Suprapubic skin (tissue), 4 donors: ENCODE data around the gene KBTBD2. TPM values are rescaled to one million over a fixed set of nuclear protein-coding genes. Genes with fewer than 3 reads are reported as not detected.
"Not testable (repeated sequence)": the region's sequence is repeated elsewhere in the genome, so short reads cannot be mapped to it uniquely, and the experiment has no call there.

ENCODE experiments used
- DNase-seq, 2 donors: peaks; one replicate each; pipeline ENCODE4 v3.0.0-alpha.2; 2019; ENCODE audit warnings: low spot score in 2 of 2
- H3K27ac ChIP-seq: fragments of 200-600 bp; sonication (generic); one replicate; pipeline ENCODE4 v1.5.1; 2019
- H3K27me3 ChIP-seq: fragments of 200-600 bp; sonication (generic); one replicate; pipeline ENCODE4 v1.5.1; 2019
- H3K36me3 ChIP-seq: fragments of 200-600 bp; sonication (generic); one replicate; pipeline ENCODE4 v1.5.1; 2019
- H3K4me1 ChIP-seq: fragments of 200-600 bp; sonication (generic); one replicate; pipeline ENCODE4 v1.5.1; 2019
- H3K4me3 ChIP-seq: fragments of 200-600 bp; sonication (generic); one replicate; pipeline ENCODE4 v1.5.1; 2019; ENCODE audit warnings: mild to moderate bottlenecking
- H3K9me3 ChIP-seq: fragments of 200-600 bp; sonication (generic); one replicate; pipeline ENCODE4 v1.5.1; 2019
- EP300 ChIP-seq: sonication (generic); formaldehyde crosslinking; IDR thresholded peaks from one replicate; pipeline ENCODE4 v1.6.1; 2017; ENCODE audit warnings: antibody characterized with exemption
- POLR2A ChIP-seq, 2 donors: fragments of 450-650 bp; IDR thresholded peaks; one replicate each; pipeline ENCODE4 v1.6.1; 2017; ENCODE audit warnings: antibody characterized with exemption in 2 of 2, mild to moderate bottlenecking in 2 of 2, moderate library complexity in 2 of 2
- POLR2AphosphoS5 ChIP-seq, 3 donors: sonication (generic); formaldehyde crosslinking; IDR thresholded peaks; one replicate each; pipeline ENCODE4 v1.6.1; 2017; ENCODE audit warnings: antibody characterized with exemption in 3 of 3
- WGBS: methylation state at CpG from one replicate; pipeline ENCODE4 v1.1.5; 2018; 5-methylcytosine and 5-hydroxymethylcytosine counted together
- total RNA-seq, 4 donors: library from RNA; depleted of rRNA; stranded (reverse); fragments of >200 nt; gene quantifications; one replicate each; pipeline ENCODE4 v1.1.0, GENCODE V29; 2016
- TF ChIP-seq, protein P1 (sequence below), 2 donors: fragments of 200-600 bp in 1 of 2; fragments of 450-650 bp in 1 of 2; sonication (generic) in 1 of 2; IDR thresholded peaks; one replicate each; pipeline ENCODE4 v1.5.1; 2016 to 2019; ENCODE audit warnings: antibody characterized with exemption in 2 of 2, mild to moderate bottlenecking in 1 of 2, moderate library complexity in 1 of 2

KBTBD2 gene
- total RNA-seq, 4 donors from 2014 or later, result 23.4 to 35.9 (median 30.8) TPM

- H3K9me3 ChIP-seq, result no peaks in the 10 kb centered on the region
- H3K27me3 ChIP-seq, result no peaks in the 10 kb centered on the region
- H3K27ac ChIP-seq, result no peak overlapping the region
- no peaks in the 10 kb centered on the region for H3K4me1 ChIP-seq
- H3K4me3 ChIP-seq, result no peak overlapping the region
- WGBS, result 0% methylated on average over 1 of the region's 1 CpG
- TF ChIP-seq POLR2A (IDR thresholded peaks at IDR 0.05) (no peak), POLR2AphosphoS5 (IDR thresholded peaks at IDR 0.05) (no peak), EP300 (no peak)
- TF ChIP-seq, protein P1, sequence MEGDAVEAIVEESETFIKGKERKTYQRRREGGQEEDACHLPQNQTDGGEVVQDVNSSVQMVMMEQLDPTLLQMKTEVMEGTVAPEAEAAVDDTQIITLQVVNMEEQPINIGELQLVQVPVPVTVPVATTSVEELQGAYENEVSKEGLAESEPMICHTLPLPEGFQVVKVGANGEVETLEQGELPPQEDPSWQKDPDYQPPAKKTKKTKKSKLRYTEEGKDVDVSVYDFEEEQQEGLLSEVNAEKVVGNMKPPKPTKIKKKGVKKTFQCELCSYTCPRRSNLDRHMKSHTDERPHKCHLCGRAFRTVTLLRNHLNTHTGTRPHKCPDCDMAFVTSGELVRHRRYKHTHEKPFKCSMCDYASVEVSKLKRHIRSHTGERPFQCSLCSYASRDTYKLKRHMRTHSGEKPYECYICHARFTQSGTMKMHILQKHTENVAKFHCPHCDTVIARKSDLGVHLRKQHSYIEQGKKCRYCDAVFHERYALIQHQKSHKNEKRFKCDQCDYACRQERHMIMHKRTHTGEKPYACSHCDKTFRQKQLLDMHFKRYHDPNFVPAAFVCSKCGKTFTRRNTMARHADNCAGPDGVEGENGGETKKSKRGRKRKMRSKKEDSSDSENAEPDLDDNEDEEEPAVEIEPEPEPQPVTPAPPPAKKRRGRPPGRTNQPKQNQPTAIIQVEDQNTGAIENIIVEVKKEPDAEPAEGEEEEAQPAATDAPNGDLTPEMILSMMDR (IDR thresholded peaks at IDR 0.05), result no peak
- no peaks in the 10 kb centered on the region for H3K36me3 ChIP-seq
- DNase-seq, result no peak
These were observed 32.9 kb downstream of the KBTBD2 start for GRCh38 chr7:32858648-32859047.

DNA sequence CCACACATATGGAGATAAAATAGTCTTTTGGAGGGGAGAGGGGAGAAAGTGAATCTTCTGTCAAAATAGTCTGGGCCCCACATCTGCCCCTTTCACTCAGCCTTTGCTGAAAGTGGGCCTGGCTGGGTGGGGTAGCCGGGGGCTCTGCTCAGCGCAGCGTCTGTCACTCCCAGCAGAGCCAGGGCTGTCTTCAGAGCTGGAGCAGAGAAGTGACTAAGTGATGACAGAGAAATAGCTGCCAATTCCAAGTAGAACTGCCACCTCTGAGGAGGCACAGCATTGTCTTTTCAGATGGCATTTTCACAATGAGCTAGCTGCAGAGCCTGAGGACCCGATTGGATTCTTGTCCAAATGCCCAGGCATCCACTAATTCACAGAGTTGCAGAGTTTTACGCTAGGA lies 34.5 kb downstream of the KBTBD2 start:
- H3K4me1 ChIP-seq, H3K27me3 ChIP-seq, H3K27ac ChIP-seq, H3K9me3 ChIP-seq, H3K4me3 ChIP-seq, H3K36me3 ChIP-seq, DNase-seq: not testable (repeated sequence)
- 80% methylated on average over 5 of the region's 5 CpGs for WGBS

GRCh38 chr7:32855837-32856775 lies 35.5 kb downstream of the KBTBD2 start:
- H3K4me1 ChIP-seq, H3K4me3 ChIP-seq, H3K36me3 ChIP-seq, H3K27me3 ChIP-seq, H3K27ac ChIP-seq, H3K9me3 ChIP-seq, DNase-seq: not testable (repeated sequence)
- WGBS, result 59% methylated on average over 6 of the region's 9 CpGs

GRCh38 chr7:32850654-32851053 lies 40.9 kb downstream of the KBTBD2 start:
- not testable (repeated sequence) for DNase-seq, H3K27me3 ChIP-seq, H3K4me3 ChIP-seq, H3K4me1 ChIP-seq, H3K27ac ChIP-seq, H3K36me3 ChIP-seq, H3K9me3 ChIP-seq
- WGBS, result 73% methylated on average over 3 of the region's 3 CpGs

DNA sequence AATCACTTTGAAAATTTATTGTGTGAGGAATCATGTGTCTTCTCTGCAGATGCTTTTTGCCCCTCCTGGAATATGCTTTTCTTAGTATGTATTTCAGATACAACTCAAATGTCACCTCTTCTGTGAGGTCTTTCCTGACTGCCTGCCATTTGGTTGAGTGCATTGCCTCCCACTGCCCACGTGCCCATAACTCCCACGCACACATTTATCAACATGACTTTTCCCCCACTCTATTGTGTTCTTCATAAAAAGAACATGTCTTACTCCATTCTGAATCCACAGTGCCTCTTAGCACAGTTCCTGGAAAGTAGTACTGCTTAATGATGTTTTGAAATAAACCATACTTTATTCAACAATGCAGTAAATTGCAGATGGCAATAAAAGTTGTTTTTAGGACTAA lies 42.9 kb downstream of the KBTBD2 start:
- H3K4me1 ChIP-seq, H3K4me3 ChIP-seq, H3K36me3 ChIP-seq, H3K27me3 ChIP-seq, H3K9me3 ChIP-seq, H3K27ac ChIP-seq, DNase-seq: not testable (repeated sequence)
- WGBS, result 70% methylated on average over 2 of the region's 2 CpGs

DNA sequence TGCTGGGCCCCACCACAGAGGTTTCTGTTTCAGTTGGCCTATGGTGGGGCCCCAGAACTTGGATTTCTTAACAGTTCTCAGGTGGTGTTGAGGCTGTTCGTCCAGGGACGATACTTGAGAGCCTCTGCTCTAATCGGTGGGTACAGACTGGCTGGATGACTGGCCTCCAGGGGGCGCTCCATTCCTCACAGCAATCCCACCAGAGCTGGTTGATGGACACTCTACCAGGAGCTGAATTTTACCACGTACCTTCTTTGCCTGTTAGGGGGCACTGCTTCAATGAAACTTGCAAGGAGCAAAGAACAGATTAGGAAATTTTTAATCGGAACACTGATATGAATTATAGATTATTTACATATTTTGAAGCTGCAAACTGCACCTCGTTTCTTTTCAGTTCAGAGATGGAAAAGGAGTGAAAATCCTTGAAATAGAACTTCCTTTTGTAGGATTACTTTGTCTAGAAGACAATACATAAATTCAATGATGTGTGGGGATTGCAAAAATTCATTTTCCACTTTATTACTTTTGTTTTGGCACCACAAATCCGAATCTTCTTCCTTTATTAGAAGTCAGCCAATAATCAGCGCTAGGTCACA lies 44.8 kb downstream of the KBTBD2 start:
- H3K4me1 ChIP-seq, result peaks cover 6% of the 10 kb centered on the region
- no peaks in the 10 kb centered on the region for H3K36me3 ChIP-seq
- no peak overlapping the region for H3K4me3 ChIP-seq
- TF ChIP-seq EP300 (no peak), POLR2AphosphoS5 (IDR thresholded peaks at IDR 0.05) (no peak)
- TF ChIP-seq, protein P1 (IDR thresholded peaks at IDR 0.05), result peak; percentile 60 to 81
- peak; percentile 93 to 95 for DNase-seq
- no peaks in the 10 kb centered on the region for H3K9me3 ChIP-seq
- 22% methylated on average over 9 of the region's 9 CpGs for WGBS
- H3K27me3 ChIP-seq, result no peaks in the 10 kb centered on the region
- no peak overlapping the region for H3K27ac ChIP-seq

DNA sequence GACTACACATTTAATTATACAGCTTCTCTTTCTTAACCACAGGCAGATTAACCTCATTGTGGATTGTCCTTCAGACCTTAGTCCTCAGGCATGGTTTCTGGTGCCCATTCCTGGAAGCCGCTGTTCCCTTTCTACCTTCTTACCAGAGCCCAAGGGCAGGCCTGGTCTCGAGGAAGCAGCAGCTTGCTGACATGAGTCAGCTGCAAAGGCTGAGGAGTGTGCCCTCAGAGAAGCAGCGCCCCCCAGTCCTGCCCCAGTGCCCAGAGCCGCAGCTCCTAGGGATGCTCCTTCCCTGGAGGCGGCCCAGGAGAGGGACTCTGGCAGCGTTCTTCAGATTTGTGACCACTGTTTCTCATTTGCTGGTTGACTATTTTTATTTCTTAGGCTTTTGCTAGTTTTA lies 46.8 kb downstream of the KBTBD2 start:
- not testable (repeated sequence) for DNase-seq, H3K9me3 ChIP-seq, H3K27ac ChIP-seq, H3K4me1 ChIP-seq, H3K27me3 ChIP-seq, H3K36me3 ChIP-seq, H3K4me3 ChIP-seq
- 85% methylated on average over 6 of the region's 6 CpGs for WGBS

DNA sequence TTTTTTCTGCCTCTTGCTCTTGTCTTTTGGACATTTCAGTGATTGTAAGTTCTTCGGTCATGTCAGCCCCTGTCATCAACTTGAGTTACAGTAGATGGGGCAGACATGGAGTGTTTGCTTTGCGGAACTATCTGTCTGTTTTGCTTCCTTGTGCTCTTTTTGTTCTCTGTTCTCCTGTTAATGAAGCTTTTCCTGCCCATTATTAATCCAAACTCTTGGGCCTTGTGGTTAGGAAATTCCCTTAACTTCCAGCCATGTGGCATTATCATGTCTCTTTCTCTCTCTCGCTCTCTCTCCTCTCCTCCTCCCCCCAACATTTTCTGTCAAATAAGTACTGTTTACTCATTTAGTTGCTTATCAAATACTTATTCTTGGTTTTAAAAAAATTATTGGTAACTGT lies 47.8 kb downstream of the KBTBD2 start:
- not testable (repeated sequence) for H3K4me1 ChIP-seq, H3K27ac ChIP-seq, H3K36me3 ChIP-seq, DNase-seq, H3K4me3 ChIP-seq, H3K27me3 ChIP-seq, H3K9me3 ChIP-seq
- 67% methylated on average over 3 of the region's 3 CpGs for WGBS

DNA sequence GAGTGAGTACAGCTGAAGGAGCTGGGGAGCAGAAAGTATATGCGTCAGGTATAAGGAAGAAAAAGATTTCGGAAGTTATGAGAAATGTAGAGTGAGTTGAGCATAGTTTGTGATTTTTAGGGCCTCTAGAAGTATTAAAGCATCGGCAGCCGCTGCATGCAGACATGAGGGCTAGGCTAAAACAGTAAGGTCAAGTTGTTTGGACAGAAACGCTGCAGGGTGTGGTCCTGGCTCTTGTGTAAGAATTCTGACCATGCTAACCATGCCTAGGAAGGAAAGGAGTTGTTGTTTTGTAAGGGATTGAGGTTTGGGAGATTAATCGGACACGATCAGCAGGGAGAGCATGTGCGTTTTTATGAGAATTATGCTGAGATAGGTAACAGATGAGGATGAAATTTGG lies 51.7 kb downstream of the KBTBD2 start:
- H3K4me3 ChIP-seq, H3K27ac ChIP-seq, H3K4me1 ChIP-seq, DNase-seq, H3K9me3 ChIP-seq, H3K36me3 ChIP-seq, H3K27me3 ChIP-seq: not testable (repeated sequence)
- 85% methylated on average over 8 of the region's 8 CpGs for WGBS

GRCh38 chr7:32828996-32829752 lies 62.4 kb downstream of the KBTBD2 start:
- DNase-seq, H3K9me3 ChIP-seq, H3K4me1 ChIP-seq, H3K36me3 ChIP-seq, H3K27ac ChIP-seq, H3K27me3 ChIP-seq, H3K4me3 ChIP-seq: not testable (repeated sequence)
- WGBS, result 86% methylated on average over 1 of the region's 3 CpGs
